ENCODE measurements around the gene ZNF750.

The ZNF750 gene

DNA sequence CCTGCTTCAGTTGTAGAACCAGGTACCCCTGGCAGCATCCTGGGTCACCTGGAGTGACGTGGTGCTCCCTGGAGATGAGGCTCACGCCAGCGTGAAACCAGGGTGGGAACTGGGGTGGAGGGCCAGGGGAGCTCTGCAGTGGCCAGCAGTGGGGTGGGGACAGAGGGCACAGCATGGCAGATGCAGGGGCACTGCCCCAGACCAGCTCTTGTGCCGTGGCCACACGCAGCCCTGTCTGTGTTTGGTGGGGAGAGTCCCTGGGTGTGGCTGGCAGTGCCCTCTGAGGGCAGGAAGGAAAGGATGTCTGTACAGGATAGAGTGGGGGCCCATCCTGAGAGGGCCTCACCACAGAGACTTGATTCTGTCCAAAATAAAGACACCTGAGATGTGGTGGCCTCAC, 24.5 kb downstream of the ZNF750 start:
- Histone ChIP-seq H3K27me3 (replicated peaks; ENCODE audit: insufficient read depth, low read length) (no peaks in the 10 kb centered on the region), H2AFZ (ENCODE audit: low read length) (no peak overlapping the region)

DNA sequence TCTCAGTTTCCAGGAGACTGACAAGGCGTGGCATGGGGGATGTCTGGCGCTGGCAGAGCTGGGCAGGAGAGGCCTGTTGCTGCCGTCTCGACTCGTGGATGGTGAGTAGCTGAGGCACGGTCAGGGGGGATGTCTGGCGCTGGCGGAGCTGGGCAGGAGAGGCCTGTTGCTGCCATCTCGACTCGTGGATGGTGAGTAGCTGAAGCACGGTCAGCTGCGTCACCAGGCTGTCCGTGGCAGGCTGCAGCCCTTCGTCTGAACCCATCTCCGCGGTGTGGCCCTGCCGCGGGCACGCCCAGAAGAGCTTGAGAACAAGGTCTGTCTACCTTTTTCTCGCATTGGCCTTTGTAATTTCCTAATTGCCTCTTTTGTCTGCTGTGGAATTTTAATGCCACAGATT, 25.0 kb downstream of the ZNF750 start:
- Histone ChIP-seq H2AFZ (ENCODE audit: low read length) (no peak overlapping the region), H3K36me3 (replicated peaks; ENCODE audit: insufficient read depth, low read length) (no peaks in the 10 kb centered on the region), H3K4me3 (ENCODE audit: low read length) (no peak overlapping the region), H4K20me1 (ENCODE audit: insufficient read depth, low read length) (no peaks in the 10 kb centered on the region), H3K9me2 (replicated peaks; ENCODE audit: insufficient read depth, low read length) (no peaks in the 10 kb centered on the region), H3K9me3 (replicated peaks; ENCODE audit: insufficient read depth, low read length) (no peaks in the 10 kb centered on the region), H3K9ac (ENCODE audit: low read length) (no peak overlapping the region), H3K79me2 (ENCODE audit: low read length) (no peaks in the 10 kb centered on the region), H3K27me3 (replicated peaks; ENCODE audit: insufficient read depth, low read length) (no peaks in the 10 kb centered on the region), H3F3A (ENCODE audit: insufficient read depth, low read length) (no peaks in the 10 kb centered on the region), H3K4me1 (ENCODE audit: low read length) (no peaks in the 10 kb centered on the region), H3K4me2 (ENCODE audit: low read depth, low read length) (no peak overlapping the region), H3K27ac (ENCODE audit: low read length) (no peak overlapping the region)
- DNase-seq = no peak
- TF ChIP-seq EZH2 (optimal IDR thresholded peaks at IDR 0.05; ENCODE audit: low read depth, low read length) = no peak
- TF ChIP-seq, protein P1, sequence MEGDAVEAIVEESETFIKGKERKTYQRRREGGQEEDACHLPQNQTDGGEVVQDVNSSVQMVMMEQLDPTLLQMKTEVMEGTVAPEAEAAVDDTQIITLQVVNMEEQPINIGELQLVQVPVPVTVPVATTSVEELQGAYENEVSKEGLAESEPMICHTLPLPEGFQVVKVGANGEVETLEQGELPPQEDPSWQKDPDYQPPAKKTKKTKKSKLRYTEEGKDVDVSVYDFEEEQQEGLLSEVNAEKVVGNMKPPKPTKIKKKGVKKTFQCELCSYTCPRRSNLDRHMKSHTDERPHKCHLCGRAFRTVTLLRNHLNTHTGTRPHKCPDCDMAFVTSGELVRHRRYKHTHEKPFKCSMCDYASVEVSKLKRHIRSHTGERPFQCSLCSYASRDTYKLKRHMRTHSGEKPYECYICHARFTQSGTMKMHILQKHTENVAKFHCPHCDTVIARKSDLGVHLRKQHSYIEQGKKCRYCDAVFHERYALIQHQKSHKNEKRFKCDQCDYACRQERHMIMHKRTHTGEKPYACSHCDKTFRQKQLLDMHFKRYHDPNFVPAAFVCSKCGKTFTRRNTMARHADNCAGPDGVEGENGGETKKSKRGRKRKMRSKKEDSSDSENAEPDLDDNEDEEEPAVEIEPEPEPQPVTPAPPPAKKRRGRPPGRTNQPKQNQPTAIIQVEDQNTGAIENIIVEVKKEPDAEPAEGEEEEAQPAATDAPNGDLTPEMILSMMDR (IDR thresholded peaks at IDR 0.05; ENCODE audit: low read length) = no peak
- TF ChIP-seq EZH2phosphoT487 (IDR thresholded peaks at IDR 0.05; ENCODE audit: low read length) = no peak

More for the DNA sequence above, 24.5 kb downstream of the ZNF750 start:
- no peak overlapping the region for H3K4me2 ChIP-seq (ENCODE audit: low read depth, low read length)
- H3K36me3 ChIP-seq (replicated peaks; ENCODE audit: insufficient read depth, low read length) = no peaks in the 10 kb centered on the region
- no peak overlapping the region for H3K4me3 ChIP-seq (ENCODE audit: low read length)
- no peaks in the 10 kb centered on the region for H3K4me1 ChIP-seq (ENCODE audit: low read length)
- TF ChIP-seq EZH2 (optimal IDR thresholded peaks at IDR 0.05; ENCODE audit: low read depth, low read length) (no peak), EZH2phosphoT487 (IDR thresholded peaks at IDR 0.05; ENCODE audit: low read length) (no peak)
- TF ChIP-seq, protein P1 (IDR thresholded peaks at IDR 0.05; ENCODE audit: low read length) = no peak
- no peaks in the 10 kb centered on the region for H3K9me2 ChIP-seq (replicated peaks; ENCODE audit: insufficient read depth, low read length)
- H3K79me2 ChIP-seq (ENCODE audit: low read length) = no peaks in the 10 kb centered on the region
- H4K20me1 ChIP-seq (ENCODE audit: insufficient read depth, low read length) = no peaks in the 10 kb centered on the region
- H3K27ac ChIP-seq (ENCODE audit: low read length) = no peak overlapping the region
- no peak overlapping the region for H3K9ac ChIP-seq (ENCODE audit: low read length)
- no peaks in the 10 kb centered on the region for H3F3A ChIP-seq (ENCODE audit: insufficient read depth, low read length)
- H3K9me3 ChIP-seq (replicated peaks; ENCODE audit: insufficient read depth, low read length) = no peaks in the 10 kb centered on the region
- DNase-seq = no peak

DNA sequence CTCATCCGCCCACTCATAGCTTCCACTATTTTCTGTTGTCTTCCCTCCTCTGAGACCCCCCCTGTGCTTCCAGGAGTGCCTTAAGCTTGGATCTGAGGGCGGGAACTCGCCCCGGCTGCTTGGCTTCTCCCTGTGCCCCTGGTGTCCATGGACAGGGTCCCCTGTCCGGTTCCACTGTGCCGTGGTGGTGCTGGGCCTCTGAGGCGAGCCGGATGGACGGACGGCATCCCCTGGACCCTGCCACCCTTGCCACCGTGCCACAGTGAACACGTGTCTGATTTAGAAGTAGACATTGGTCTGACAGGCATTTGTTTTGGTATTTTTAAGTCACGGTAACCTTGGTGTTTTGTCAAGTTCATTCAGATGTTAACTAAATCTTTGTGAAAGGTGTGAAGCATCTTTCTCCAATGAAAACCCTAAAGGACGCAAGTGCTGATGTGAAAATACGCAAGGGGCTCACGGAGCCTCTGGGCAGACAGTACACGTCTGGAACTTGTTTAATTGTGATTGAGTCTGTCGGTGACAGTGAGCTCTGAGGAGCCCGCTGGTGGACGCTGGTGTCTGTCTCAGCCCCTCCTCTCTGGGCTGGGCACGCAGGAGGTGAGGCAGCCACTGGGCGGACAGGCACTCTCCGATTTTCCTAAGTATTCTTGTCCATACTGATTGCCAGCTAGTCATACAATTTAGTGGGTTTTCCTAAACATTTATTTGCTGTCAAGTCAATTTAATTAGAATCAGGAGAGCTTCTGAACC, 26.3 kb downstream of the ZNF750 start:
- no peak overlapping the region for H3K4me2 ChIP-seq (ENCODE audit: low read depth, low read length)
- H3K4me3 ChIP-seq (ENCODE audit: low read length) = no peak overlapping the region
- no peaks in the 10 kb centered on the region for H3K27me3 ChIP-seq (replicated peaks; ENCODE audit: insufficient read depth, low read length)
- no peak for DNase-seq
- no peaks in the 10 kb centered on the region for H4K20me1 ChIP-seq (ENCODE audit: insufficient read depth, low read length)
- H3K9me3 ChIP-seq (replicated peaks; ENCODE audit: insufficient read depth, low read length) = no peaks in the 10 kb centered on the region
- no peaks in the 10 kb centered on the region for H3F3A ChIP-seq (ENCODE audit: insufficient read depth, low read length)
- TF ChIP-seq EZH2phosphoT487 (IDR thresholded peaks at IDR 0.05; ENCODE audit: low read length) (no peak), EZH2 (optimal IDR thresholded peaks at IDR 0.05; ENCODE audit: low read depth, low read length) (no peak)
- TF ChIP-seq, protein P1 (IDR thresholded peaks at IDR 0.05; ENCODE audit: low read length) = no peak
- H2AFZ ChIP-seq (ENCODE audit: low read length) = no peak overlapping the region
- H3K79me2 ChIP-seq (ENCODE audit: low read length) = no peaks in the 10 kb centered on the region
- H3K9ac ChIP-seq (ENCODE audit: low read length) = no peak overlapping the region
- H3K4me1 ChIP-seq (ENCODE audit: low read length) = no peaks in the 10 kb centered on the region
- no peaks in the 10 kb centered on the region for H3K36me3 ChIP-seq (replicated peaks; ENCODE audit: insufficient read depth, low read length)
- H3K9me2 ChIP-seq (replicated peaks; ENCODE audit: insufficient read depth, low read length) = no peaks in the 10 kb centered on the region
- H3K27ac ChIP-seq (ENCODE audit: low read length) = no peak overlapping the region

Data from MM.1S (cell line).